Right cardiac atrium (tissue), 5 donors: ENCODE results near the gene TMEM170A. TPM values are rescaled to one million over a fixed set of nuclear protein-coding genes. Genes with fewer than 3 reads are reported as not detected.
"Not testable (repeated sequence)": the region's sequence is repeated elsewhere in the genome, so short reads cannot be mapped to it uniquely, and the experiment has no call there.

ENCODE experiments used
- ATAC-seq, 2 donors: fragments of 200-7000 bp; cut with Tn5 transposase; one replicate each; pipeline versions ENCODE4 v1.8.0 to v1.9.1; 2020; ENCODE audit warnings: moderate library complexity in 2 of 2, mild to moderate bottlenecking in 1 of 2
- DNase-seq, 3 donors: peaks; one replicate each; pipeline ENCODE4 v3.0.0-alpha.2; 2020
- H3K27ac ChIP-seq: one replicate; pipeline ENCODE4 v1.5.1; 2013; ENCODE audit warnings: mild to moderate bottlenecking, low read length, control low read depth, moderate library complexity
- H3K27me3 ChIP-seq: one replicate; pipeline ENCODE4 v1.6.1; 2013; ENCODE audit not compliant: control insufficient read depth, insufficient read depth
- H3K4me1 ChIP-seq: one replicate; pipeline ENCODE4 v1.6.1; 2013; ENCODE audit warnings: low read length; ENCODE audit not compliant: control insufficient read depth, insufficient read depth
- H3K4me3 ChIP-seq: one replicate; pipeline ENCODE4 v1.5.1; 2013; ENCODE audit warnings: low read length, control low read depth
- H3K9me3 ChIP-seq: one replicate; pipeline ENCODE4 v1.6.1; 2013; ENCODE audit warnings: low read length; ENCODE audit not compliant: control insufficient read depth
- WGBS: extraction: QIAGEN DNeasy Blood & Tissue Kit; methylation state at CpG from one replicate; pipeline ENCODE4 v1.1.7; 2013; 5-methylcytosine and 5-hydroxymethylcytosine counted together
- intact Hi-C, 4 donors: fragments of 100-400 bp; cut with DNase I; formaldehyde crosslinking; loops; one replicate each; pipeline versions ENCODE4 v1.11.0 to v1.14.0; 2022 to 2023
- polyA plus RNA-seq: library from polyadenylated mRNA; stranded (reverse); fragments of 200-250 nt; gene quantifications from one replicate; pipeline ENCODE4 v1.2.3, GENCODE V29; 2013
- total RNA-seq, 4 donors: library from RNA; stranded (reverse); fragmentation: NEBNext Ultra II Directional; extraction: Animal tissue kit (Norgen Biotek cat#: 25700); gene quantifications; one replicate each; pipeline ENCODE4 v1.2.1, GENCODE V29; 2021
- donor health status: healthy with polysubstance abuse.
- donor health status: DM: no; HTN: yes; CAD: no.
- donor health status: DM: no; HTN: no; CAD: no.
- donor health status: DM: no; HTN: yes; CAD: no; lungs with severe emphysema.
- donor health status: DM: yes; HTN: yes; CAD: no.

TMEM170A gene
- total and polyA plus RNA-seq, 5 donors, result 7.2 to 11.2 (median 10.9) TPM

- intact Hi-C loops, H3K27me3 ChIP-seq, H3K9me3 ChIP-seq, DNase-seq, H3K4me1 ChIP-seq: not testable (repeated sequence)
- ATAC-seq, result peak; percentile 17 to 39
- 3% methylated on average over 39 of the region's 39 CpGs for WGBS
- peak overlapping the region; percentile 91 for H3K27ac ChIP-seq
- peak overlapping the region; percentile 82 for H3K4me3 ChIP-seq
These were observed 934 bp downstream of the TMEM170A start for GRCh38 chr16:75463389-75464121.

- Histone ChIP-seq H3K4me3 (no peak overlapping the region), H3K27me3 (no peaks in the 10 kb centered on the region), H3K4me1 (no peaks in the 10 kb centered on the region), H3K27ac (no peak overlapping the region), H3K9me3 (no peaks in the 10 kb centered on the region)
- WGBS, result 18% methylated on average over 2 of the region's 2 CpGs
- ATAC-seq (no peak), DNase-seq (no peak)
- intact Hi-C loops, result no loop called here
These were observed 1.7 kb downstream of the TMEM170A start for GRCh38 chr16:75462806-75463205.

- 82% methylated on average over 2 of the region's 2 CpGs for WGBS
- H3K4me1 ChIP-seq, result no peaks in the 10 kb centered on the region
- intact Hi-C loops, result no loop called here
- H3K9me3 ChIP-seq, result no peaks in the 10 kb centered on the region
- DNase-seq (no peak), ATAC-seq (no peak)
- H3K27ac ChIP-seq, result no peak overlapping the region
- H3K4me3 ChIP-seq, result no peak overlapping the region
- no peaks in the 10 kb centered on the region for H3K27me3 ChIP-seq
These were observed 2.9 kb downstream of the TMEM170A start for GRCh38 chr16:75461575-75461974.

GRCh38 chr16:75460446-75460845 is 4.0 kb downstream of the TMEM170A start:
- Histone ChIP-seq H3K9me3 (no peaks in the 10 kb centered on the region), H3K27ac (no peak overlapping the region), H3K27me3 (no peaks in the 10 kb centered on the region), H3K4me3 (no peak overlapping the region), H3K4me1 (no peaks in the 10 kb centered on the region)
- WGBS, result 25% methylated on average over 1 of the region's 1 CpG
- ATAC-seq, result no peak
- no peak for DNase-seq
- intact Hi-C loops, result no loop called here

GRCh38 chr16:75459691-75460090 is 4.8 kb downstream of the TMEM170A start:
- H3K27me3 ChIP-seq, result no peaks in the 10 kb centered on the region
- intact Hi-C loops, result no loop called here
- 85% methylated on average over 4 of the region's 4 CpGs for WGBS
- H3K4me3 ChIP-seq, result no peak overlapping the region
- no peaks in the 10 kb centered on the region for H3K9me3 ChIP-seq
- DNase-seq, result peak in 1 of 3 donors; percentile 46
- no peak for ATAC-seq
- no peaks in the 10 kb centered on the region for H3K4me1 ChIP-seq
- H3K27ac ChIP-seq, result no peak overlapping the region

GRCh38 chr16:75458439-75458838 is 6.0 kb downstream of the TMEM170A start:
- H3K27ac ChIP-seq, result no peak overlapping the region
- peaks cover 2% of the 10 kb centered on the region for H3K4me1 ChIP-seq
- no peaks in the 10 kb centered on the region for H3K27me3 ChIP-seq
- intact Hi-C loops, result no loop called here
- no peak overlapping the region for H3K4me3 ChIP-seq
- H3K9me3 ChIP-seq, result no peaks in the 10 kb centered on the region
- ATAC-seq (no peak), DNase-seq (no peak)
- 91% methylated on average over 2 of the region's 2 CpGs for WGBS

- Histone ChIP-seq H3K27me3 (no peaks in the 10 kb centered on the region), H3K4me3 (no peak overlapping the region), H3K4me1 (peaks cover 2% of the 10 kb centered on the region), H3K9me3 (no peaks in the 10 kb centered on the region), H3K27ac (no peak overlapping the region)
- ATAC-seq (no peak), DNase-seq (no peak)
- WGBS, result 95% methylated on average over 4 of the region's 4 CpGs
- intact Hi-C loops, result no loop called here
These were observed 6.5 kb downstream of the TMEM170A start for GRCh38 chr16:75458029-75458428.

GRCh38 chr16:75457485-75458021 is 6.9 kb downstream of the TMEM170A start:
- ATAC-seq (no peak), DNase-seq (no peak)
- Histone ChIP-seq H3K27ac (no peak overlapping the region), H3K9me3 (no peaks in the 10 kb centered on the region), H3K4me3 (no peak overlapping the region), H3K27me3 (no peaks in the 10 kb centered on the region), H3K4me1 (peaks cover 5% of the 10 kb centered on the region)
- WGBS, result 95% methylated on average over 5 of the region's 5 CpGs
- intact Hi-C loops, result no loop called here

GRCh38 chr16:75456971-75457370 is 7.5 kb downstream of the TMEM170A start:
- Histone ChIP-seq H3K27ac (no peak overlapping the region), H3K4me1 (peaks cover 5% of the 10 kb centered on the region)
- 78% methylated on average over 1 of the region's 1 CpG for WGBS

GRCh38 chr16:75456486-75456885 is 8.0 kb downstream of the TMEM170A start:
- intact Hi-C loops, H3K27ac ChIP-seq, DNase-seq, H3K4me3 ChIP-seq, H3K27me3 ChIP-seq, H3K9me3 ChIP-seq, H3K4me1 ChIP-seq: not testable (repeated sequence)
- ATAC-seq, result peak in 1 of 2 donors; percentile 23
- WGBS, result 86% methylated on average over 4 of the region's 4 CpGs

More at GRCh38 chr16:75456971-75457370, 7.5 kb downstream of the TMEM170A start:
- no peaks in the 10 kb centered on the region for H3K27me3 ChIP-seq
- no peak for ATAC-seq
- H3K4me3 ChIP-seq, result no peak overlapping the region
- no peaks in the 10 kb centered on the region for H3K9me3 ChIP-seq
- intact Hi-C loops, result no loop called here
- peak in 1 of 3 donors; percentile 51 for DNase-seq

- H3K4me1 ChIP-seq, result peaks cover 5% of the 10 kb centered on the region
- H3K4me3 ChIP-seq, result no peak overlapping the region
- no peak for DNase-seq
- intact Hi-C loops, result no loop called here
- ATAC-seq, result no peak
- H3K27ac ChIP-seq, result no peak overlapping the region
- H3K27me3 ChIP-seq, result no peaks in the 10 kb centered on the region
- WGBS, result 84% methylated on average over 5 of the region's 5 CpGs
- no peaks in the 10 kb centered on the region for H3K9me3 ChIP-seq
These were observed 8.8 kb downstream of the TMEM170A start for GRCh38 chr16:75455677-75456076.
